HEK293 (cell line): ENCODE measurements around the gene PITRM1.

ENCODE experiments used
- MZF1 ChIP-seq: fragments of 450-650 bp; formaldehyde crosslinking; IDR thresholded peaks from 2 replicates; pipeline ENCODE4 v1.5.1; 2017; ENCODE audit warnings: missing biosample characterization, missing genetic modification characterization, borderline replicate concordance
- SP3 ChIP-seq: fragments of 450-650 bp; formaldehyde crosslinking; IDR thresholded peaks from 2 replicates; pipeline ENCODE4 v1.5.1; 2016; ENCODE audit warnings: missing biosample characterization, missing genetic modification characterization
- ZFHX2 ChIP-seq: fragments of 450-650 bp; formaldehyde crosslinking; conservative IDR thresholded peaks from 2 replicates; pipeline ENCODE4 v1.5.1; 2016; ENCODE audit warnings: missing biosample characterization, missing genetic modification characterization
- ZNF2 ChIP-seq: fragments of 450-650 bp; formaldehyde crosslinking; IDR thresholded peaks from 2 replicates; pipeline ENCODE4 v1.5.1; 2016; ENCODE audit warnings: missing biosample characterization, missing genetic modification characterization
- ZNF214 ChIP-seq: fragments of 450-650 bp; formaldehyde crosslinking; IDR thresholded peaks from 2 replicates; pipeline ENCODE4 v1.5.1; 2017; ENCODE audit warnings: missing biosample characterization, mild to moderate bottlenecking, missing genetic modification characterization, borderline replicate concordance
- ZNF239 ChIP-seq: fragments of 450-650 bp; formaldehyde crosslinking; IDR thresholded peaks from 2 replicates; pipeline ENCODE4 v1.5.1; 2016; ENCODE audit warnings: missing biosample characterization, missing genetic modification characterization
- ZNF266 ChIP-seq: fragments of 450-650 bp; formaldehyde crosslinking; IDR thresholded peaks from 2 replicates; pipeline ENCODE4 v1.5.1; 2016; ENCODE audit warnings: missing biosample characterization, missing genetic modification characterization, low read depth
- ZNF274 ChIP-seq, 2 experiments: fragments of 200-500 bp in 1 of 2; fragments of 450-650 bp in 1 of 2; sonication (Bioruptor generic) in 1 of 2; formaldehyde crosslinking in 1 of 2; IDR thresholded peaks; 2 replicates each; pipeline versions ENCODE4 v1.5.1 to v1.6.1; 2014 to 2016; ENCODE audit warnings: borderline replicate concordance in 1 of 2, inconsistent platforms in 1 of 2, low read length in 1 of 2, missing biosample characterization in 1 of 2, missing genetic modification characterization in 1 of 2
- ZNF302 ChIP-seq: fragments of 450-650 bp; formaldehyde crosslinking; IDR thresholded peaks from 2 replicates; pipeline ENCODE4 v1.5.1; 2016; ENCODE audit warnings: missing biosample characterization, missing genetic modification characterization, low read depth
- ZNF341 ChIP-seq: fragments of 450-650 bp; formaldehyde crosslinking; IDR thresholded peaks from 2 replicates; pipeline ENCODE4; 2016; ENCODE audit warnings: low read depth, missing biosample characterization, missing genetic modification characterization
- ZNF362 ChIP-seq: fragments of 450-650 bp; formaldehyde crosslinking; IDR thresholded peaks from 2 replicates; pipeline ENCODE4 v1.5.1; 2016; ENCODE audit warnings: missing biosample characterization, missing genetic modification characterization
- ZNF391 ChIP-seq: fragments of 450-650 bp; formaldehyde crosslinking; IDR thresholded peaks from 2 replicates; pipeline ENCODE4 v1.5.1; 2016; ENCODE audit warnings: low read depth, missing biosample characterization, missing genetic modification characterization, borderline replicate concordance
- ZNF555 ChIP-seq: fragments of 450-650 bp; formaldehyde crosslinking; conservative IDR thresholded peaks from 2 replicates; pipeline ENCODE4 v1.5.1; 2017; ENCODE audit warnings: missing biosample characterization, mild to moderate bottlenecking, missing genetic modification characterization, inconsistent platforms
- ZNF580 ChIP-seq: fragments of 450-650 bp; formaldehyde crosslinking; IDR thresholded peaks from 2 replicates; pipeline ENCODE4 v1.5.1; 2016; ENCODE audit warnings: missing biosample characterization, missing genetic modification characterization
- ZNF585B ChIP-seq: fragments of 450-650 bp; formaldehyde crosslinking; IDR thresholded peaks from 2 replicates; pipeline ENCODE4 v1.5.1; 2016; ENCODE audit warnings: missing biosample characterization, missing genetic modification characterization
- ZNF76 ChIP-seq: fragments of 450-650 bp; formaldehyde crosslinking; IDR thresholded peaks from 2 replicates; pipeline ENCODE4; 2016; ENCODE audit warnings: low read depth, missing biosample characterization, missing genetic modification characterization, borderline replicate concordance
- TF ChIP-seq, protein P1 (sequence below): fragments of 450-650 bp; formaldehyde crosslinking; IDR thresholded peaks from 2 replicates; pipeline ENCODE4 v1.5.1; 2016; ENCODE audit warnings: missing biosample characterization, missing genetic modification characterization
- TF ChIP-seq, protein P2 (sequence below): fragments of 450-650 bp; formaldehyde crosslinking; IDR thresholded peaks from 2 replicates; pipeline ENCODE4 v1.5.1; 2016; ENCODE audit warnings: missing biosample characterization, missing genetic modification characterization
- TF ChIP-seq, protein P3 (sequence below): fragments of 450-650 bp; formaldehyde crosslinking; IDR thresholded peaks from 2 replicates; pipeline ENCODE4 v1.5.1; 2016; ENCODE audit warnings: missing biosample characterization, missing genetic modification characterization
- TF ChIP-seq, protein P4 (sequence below): fragments of 450-650 bp; formaldehyde crosslinking; IDR thresholded peaks from 2 replicates; pipeline ENCODE4 v1.5.1; 2017; ENCODE audit warnings: missing biosample characterization, missing genetic modification characterization

PITRM1 gene

GRCh38 chr10:3172446-3173170, at the start of gene PITRM1 (continued):
- 0 out of 2 replicates have a peak, but pooled peaks have one; percentile 52 for TF ChIP-seq ZNF2 (tag by site-specific recombination)
- TF ChIP-seq, protein P1, sequence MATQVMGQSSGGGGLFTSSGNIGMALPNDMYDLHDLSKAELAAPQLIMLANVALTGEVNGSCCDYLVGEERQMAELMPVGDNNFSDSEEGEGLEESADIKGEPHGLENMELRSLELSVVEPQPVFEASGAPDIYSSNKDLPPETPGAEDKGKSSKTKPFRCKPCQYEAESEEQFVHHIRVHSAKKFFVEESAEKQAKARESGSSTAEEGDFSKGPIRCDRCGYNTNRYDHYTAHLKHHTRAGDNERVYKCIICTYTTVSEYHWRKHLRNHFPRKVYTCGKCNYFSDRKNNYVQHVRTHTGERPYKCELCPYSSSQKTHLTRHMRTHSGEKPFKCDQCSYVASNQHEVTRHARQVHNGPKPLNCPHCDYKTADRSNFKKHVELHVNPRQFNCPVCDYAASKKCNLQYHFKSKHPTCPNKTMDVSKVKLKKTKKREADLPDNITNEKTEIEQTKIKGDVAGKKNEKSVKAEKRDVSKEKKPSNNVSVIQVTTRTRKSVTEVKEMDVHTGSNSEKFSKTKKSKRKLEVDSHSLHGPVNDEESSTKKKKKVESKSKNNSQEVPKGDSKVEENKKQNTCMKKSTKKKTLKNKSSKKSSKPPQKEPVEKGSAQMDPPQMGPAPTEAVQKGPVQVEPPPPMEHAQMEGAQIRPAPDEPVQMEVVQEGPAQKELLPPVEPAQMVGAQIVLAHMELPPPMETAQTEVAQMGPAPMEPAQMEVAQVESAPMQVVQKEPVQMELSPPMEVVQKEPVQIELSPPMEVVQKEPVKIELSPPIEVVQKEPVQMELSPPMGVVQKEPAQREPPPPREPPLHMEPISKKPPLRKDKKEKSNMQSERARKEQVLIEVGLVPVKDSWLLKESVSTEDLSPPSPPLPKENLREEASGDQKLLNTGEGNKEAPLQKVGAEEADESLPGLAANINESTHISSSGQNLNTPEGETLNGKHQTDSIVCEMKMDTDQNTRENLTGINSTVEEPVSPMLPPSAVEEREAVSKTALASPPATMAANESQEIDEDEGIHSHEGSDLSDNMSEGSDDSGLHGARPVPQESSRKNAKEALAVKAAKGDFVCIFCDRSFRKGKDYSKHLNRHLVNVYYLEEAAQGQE (tag by site-specific recombination), result 0 out of 2 replicates have a peak, but pooled peaks have one; percentile 27
- no peak for TF ChIP-seq MZF1
- TF ChIP-seq ZNF391 (tag by site-specific recombination), result no peak
- no peak for TF ChIP-seq ZNF239 (tag by site-specific recombination)
- no peak for TF ChIP-seq ZNF266 (tag by site-specific recombination)
- no peak for TF ChIP-seq ZNF580 (tag by site-specific recombination)
- no peak for TF ChIP-seq ZNF302
- TF ChIP-seq ZFHX2 (tag by site-specific recombination), result peak; percentile 91
- TF ChIP-seq, protein P2, sequence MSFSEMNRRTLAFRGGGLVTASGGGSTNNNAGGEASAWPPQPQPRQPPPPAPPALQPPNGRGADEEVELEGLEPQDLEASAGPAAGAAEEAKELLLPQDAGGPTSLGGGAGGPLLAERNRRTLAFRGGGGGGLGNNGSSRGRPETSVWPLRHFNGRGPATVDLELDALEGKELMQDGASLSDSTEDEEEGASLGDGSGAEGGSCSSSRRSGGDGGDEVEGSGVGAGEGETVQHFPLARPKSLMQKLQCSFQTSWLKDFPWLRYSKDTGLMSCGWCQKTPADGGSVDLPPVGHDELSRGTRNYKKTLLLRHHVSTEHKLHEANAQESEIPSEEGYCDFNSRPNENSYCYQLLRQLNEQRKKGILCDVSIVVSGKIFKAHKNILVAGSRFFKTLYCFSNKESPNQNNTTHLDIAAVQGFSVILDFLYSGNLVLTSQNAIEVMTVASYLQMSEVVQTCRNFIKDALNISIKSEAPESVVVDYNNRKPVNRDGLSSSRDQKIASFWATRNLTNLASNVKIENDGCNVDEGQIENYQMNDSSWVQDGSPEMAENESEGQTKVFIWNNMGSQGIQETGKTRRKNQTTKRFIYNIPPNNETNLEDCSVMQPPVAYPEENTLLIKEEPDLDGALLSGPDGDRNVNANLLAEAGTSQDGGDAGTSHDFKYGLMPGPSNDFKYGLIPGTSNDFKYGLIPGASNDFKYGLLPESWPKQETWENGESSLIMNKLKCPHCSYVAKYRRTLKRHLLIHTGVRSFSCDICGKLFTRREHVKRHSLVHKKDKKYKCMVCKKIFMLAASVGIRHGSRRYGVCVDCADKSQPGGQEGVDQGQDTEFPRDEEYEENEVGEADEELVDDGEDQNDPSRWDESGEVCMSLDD (tag by site-specific recombination), result no peak
- no peak for TF ChIP-seq ZNF585B (tag by site-specific recombination)
- no peak for TF ChIP-seq ZNF362 (tag by site-specific recombination)
- TF ChIP-seq ZNF76 (tag by site-specific recombination), result no peak; the same call in 1 of the 2 replicates
- TF ChIP-seq, protein P3, sequence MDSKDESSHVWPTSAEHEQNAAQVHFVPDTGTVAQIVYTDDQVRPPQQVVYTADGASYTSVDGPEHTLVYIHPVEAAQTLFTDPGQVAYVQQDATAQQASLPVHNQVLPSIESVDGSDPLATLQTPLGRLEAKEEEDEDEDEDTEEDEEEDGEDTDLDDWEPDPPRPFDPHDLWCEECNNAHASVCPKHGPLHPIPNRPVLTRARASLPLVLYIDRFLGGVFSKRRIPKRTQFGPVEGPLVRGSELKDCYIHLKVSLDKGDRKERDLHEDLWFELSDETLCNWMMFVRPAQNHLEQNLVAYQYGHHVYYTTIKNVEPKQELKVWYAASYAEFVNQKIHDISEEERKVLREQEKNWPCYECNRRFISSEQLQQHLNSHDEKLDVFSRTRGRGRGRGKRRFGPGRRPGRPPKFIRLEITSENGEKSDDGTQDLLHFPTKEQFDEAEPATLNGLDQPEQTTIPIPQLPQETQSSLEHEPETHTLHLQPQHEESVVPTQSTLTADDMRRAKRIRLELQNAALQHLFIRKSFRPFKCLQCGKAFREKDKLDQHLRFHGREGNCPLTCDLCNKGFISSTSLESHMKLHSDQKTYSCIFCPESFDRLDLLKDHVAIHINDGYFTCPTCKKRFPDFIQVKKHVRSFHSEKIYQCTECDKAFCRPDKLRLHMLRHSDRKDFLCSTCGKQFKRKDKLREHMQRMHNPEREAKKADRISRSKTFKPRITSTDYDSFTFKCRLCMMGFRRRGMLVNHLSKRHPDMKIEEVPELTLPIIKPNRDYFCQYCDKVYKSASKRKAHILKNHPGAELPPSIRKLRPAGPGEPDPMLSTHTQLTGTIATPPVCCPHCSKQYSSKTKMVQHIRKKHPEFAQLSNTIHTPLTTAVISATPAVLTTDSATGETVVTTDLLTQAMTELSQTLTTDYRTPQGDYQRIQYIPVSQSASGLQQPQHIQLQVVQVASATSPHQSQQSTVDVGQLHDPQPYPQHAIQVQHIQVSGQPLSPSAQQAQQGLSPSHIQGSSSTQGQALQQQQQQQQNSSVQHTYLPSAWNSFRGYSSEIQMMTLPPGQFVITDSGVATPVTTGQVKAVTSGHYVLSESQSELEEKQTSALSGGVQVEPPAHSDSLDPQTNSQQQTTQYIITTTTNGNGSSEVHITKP (tag by site-specific recombination), result no peak
- TF ChIP-seq ZNF341 (tag by site-specific recombination), result no peak
- TF ChIP-seq ZNF274 (IDR thresholded peaks at IDR 0.05; ENCODE audit: low read length), result no peak
- TF ChIP-seq ZNF274 (tag by site-specific recombination; IDR thresholded peaks at IDR 0.05; ENCODE audit: borderline replicate concordance), result no peak
- peak; percentile 96; the same call in 1 of the 2 replicates for TF ChIP-seq SP3 (tag by site-specific recombination)
- no peak for TF ChIP-seq ZNF214 (tag by site-specific recombination)
- no peak for TF ChIP-seq ZNF555 (tag by site-specific recombination)
- TF ChIP-seq, protein P4, sequence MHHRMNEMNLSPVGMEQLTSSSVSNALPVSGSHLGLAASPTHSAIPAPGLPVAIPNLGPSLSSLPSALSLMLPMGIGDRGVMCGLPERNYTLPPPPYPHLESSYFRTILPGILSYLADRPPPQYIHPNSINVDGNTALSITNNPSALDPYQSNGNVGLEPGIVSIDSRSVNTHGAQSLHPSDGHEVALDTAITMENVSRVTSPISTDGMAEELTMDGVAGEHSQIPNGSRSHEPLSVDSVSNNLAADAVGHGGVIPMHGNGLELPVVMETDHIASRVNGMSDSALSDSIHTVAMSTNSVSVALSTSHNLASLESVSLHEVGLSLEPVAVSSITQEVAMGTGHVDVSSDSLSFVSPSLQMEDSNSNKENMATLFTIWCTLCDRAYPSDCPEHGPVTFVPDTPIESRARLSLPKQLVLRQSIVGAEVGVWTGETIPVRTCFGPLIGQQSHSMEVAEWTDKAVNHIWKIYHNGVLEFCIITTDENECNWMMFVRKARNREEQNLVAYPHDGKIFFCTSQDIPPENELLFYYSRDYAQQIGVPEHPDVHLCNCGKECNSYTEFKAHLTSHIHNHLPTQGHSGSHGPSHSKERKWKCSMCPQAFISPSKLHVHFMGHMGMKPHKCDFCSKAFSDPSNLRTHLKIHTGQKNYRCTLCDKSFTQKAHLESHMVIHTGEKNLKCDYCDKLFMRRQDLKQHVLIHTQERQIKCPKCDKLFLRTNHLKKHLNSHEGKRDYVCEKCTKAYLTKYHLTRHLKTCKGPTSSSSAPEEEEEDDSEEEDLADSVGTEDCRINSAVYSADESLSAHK (tag by site-specific recombination), result no peak
